NCI-H82 (cell line): ENCODE data around the gene PMPCA.
"Not testable (repeated sequence)": the region's sequence is repeated elsewhere in the genome, so short reads cannot be mapped to it uniquely, and the experiment has no call there.

Source experiments
- DNase-seq: peaks from one replicate; lab custom pipeline; 2025; lab: John Stamatoyannopoulos, UW

Gene PMPCA

GRCh38 chr9:136412962-136413361 is 2.5 kb downstream of the PMPCA start:
- DNase-seq, result no peak

- no peak for DNase-seq
Measured at GRCh38 chr9:136416427-136416826, 6.0 kb downstream of the PMPCA start.

GRCh38 chr9:136416914-136417313 is 6.5 kb downstream of the PMPCA start:
- DNase-seq, result no peak

- DNase-seq, result no peak
Measured at GRCh38 chr9:136418182-136419091, 8.0 kb downstream of the PMPCA start.

- DNase-seq, result no peak
Measured at GRCh38 chr9:136419092-136419420, 8.6 kb downstream of the PMPCA start.

GRCh38 chr9:136421791-136422190 is 11.3 kb downstream of the PMPCA start:
- DNase-seq, result no peak

GRCh38 chr9:136422876-136423275 is 12.4 kb downstream of the PMPCA start:
- no peak for DNase-seq

- no peak for DNase-seq
Measured at GRCh38 chr9:136423432-136424146, 13.1 kb downstream of the PMPCA start.

GRCh38 chr9:136424750-136425362 is 14.4 kb downstream of the PMPCA start:
- no peak for DNase-seq

- not testable (repeated sequence) for DNase-seq
Measured at GRCh38 chr9:136425367-136425766, 14.9 kb downstream of the PMPCA start.

- no peak for DNase-seq
Measured at GRCh38 chr9:136426787-136427186, 16.3 kb downstream of the PMPCA start.

GRCh38 chr9:136429075-136429628 is 18.7 kb downstream of the PMPCA start:
- DNase-seq, result no peak

- DNase-seq, result peak; percentile 62
Measured at GRCh38 chr9:136429683-136430491, 19.4 kb downstream of the PMPCA start.

- no peak for DNase-seq
Measured at GRCh38 chr9:136430588-136431234, 20.3 kb downstream of the PMPCA start.

- DNase-seq, result no peak
Measured at GRCh38 chr9:136431782-136432350, 21.4 kb downstream of the PMPCA start.

GRCh38 chr9:136432591-136432990 is 22.1 kb downstream of the PMPCA start:
- no peak for DNase-seq

- DNase-seq, result no peak
Measured at GRCh38 chr9:136433043-136433715, 22.7 kb downstream of the PMPCA start.

- DNase-seq, result no peak
Measured at GRCh38 chr9:136433849-136434579, 23.6 kb downstream of the PMPCA start.

GRCh38 chr9:136434580-136435169 is 24.2 kb downstream of the PMPCA start:
- DNase-seq, result no peak
